Astrocyte of the spinal cord (primary cell): ENCODE results near the gene TSPAN13.

Experiments used
- DNase-seq: peaks from one replicate; pipeline ENCODE4 v3.0.0; 2011; ENCODE audit warnings: low read depth, low spot score
- H3K4me3 ChIP-seq: 2 replicates; pipeline ENCODE4 v1.5.1; 2011; ENCODE audit warnings: low read depth, mild to moderate bottlenecking, low read length, moderate library complexity
- in situ Hi-C: cut with HindIII; loops from 2 replicates; pipeline ENCODE4 v1.10.0; 2017; ENCODE audit warnings: low sequenced_read_pairs
- TF ChIP-seq, protein P1 (sequence below): IDR thresholded peaks from 2 replicates; pipeline ENCODE4 v1.5.1; 2012; ENCODE audit warnings: low read depth, mild to moderate bottlenecking, low read length, inconsistent platforms

Gene TSPAN13

GRCh38 chr7:16738011-16738688 lies 15.4 kb upstream of the TSPAN13 start:
- TF ChIP-seq, protein P1, sequence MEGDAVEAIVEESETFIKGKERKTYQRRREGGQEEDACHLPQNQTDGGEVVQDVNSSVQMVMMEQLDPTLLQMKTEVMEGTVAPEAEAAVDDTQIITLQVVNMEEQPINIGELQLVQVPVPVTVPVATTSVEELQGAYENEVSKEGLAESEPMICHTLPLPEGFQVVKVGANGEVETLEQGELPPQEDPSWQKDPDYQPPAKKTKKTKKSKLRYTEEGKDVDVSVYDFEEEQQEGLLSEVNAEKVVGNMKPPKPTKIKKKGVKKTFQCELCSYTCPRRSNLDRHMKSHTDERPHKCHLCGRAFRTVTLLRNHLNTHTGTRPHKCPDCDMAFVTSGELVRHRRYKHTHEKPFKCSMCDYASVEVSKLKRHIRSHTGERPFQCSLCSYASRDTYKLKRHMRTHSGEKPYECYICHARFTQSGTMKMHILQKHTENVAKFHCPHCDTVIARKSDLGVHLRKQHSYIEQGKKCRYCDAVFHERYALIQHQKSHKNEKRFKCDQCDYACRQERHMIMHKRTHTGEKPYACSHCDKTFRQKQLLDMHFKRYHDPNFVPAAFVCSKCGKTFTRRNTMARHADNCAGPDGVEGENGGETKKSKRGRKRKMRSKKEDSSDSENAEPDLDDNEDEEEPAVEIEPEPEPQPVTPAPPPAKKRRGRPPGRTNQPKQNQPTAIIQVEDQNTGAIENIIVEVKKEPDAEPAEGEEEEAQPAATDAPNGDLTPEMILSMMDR = no peak
- H3K4me3 ChIP-seq = no peak overlapping the region
- no peak for DNase-seq
- in situ Hi-C loops = no loop called here

- in situ Hi-C loops = no loop called here
- DNase-seq = peak; percentile 92
Measured at GRCh38 chr7:16739863-16740622, 13.5 kb upstream of the TSPAN13 start.

DNA sequence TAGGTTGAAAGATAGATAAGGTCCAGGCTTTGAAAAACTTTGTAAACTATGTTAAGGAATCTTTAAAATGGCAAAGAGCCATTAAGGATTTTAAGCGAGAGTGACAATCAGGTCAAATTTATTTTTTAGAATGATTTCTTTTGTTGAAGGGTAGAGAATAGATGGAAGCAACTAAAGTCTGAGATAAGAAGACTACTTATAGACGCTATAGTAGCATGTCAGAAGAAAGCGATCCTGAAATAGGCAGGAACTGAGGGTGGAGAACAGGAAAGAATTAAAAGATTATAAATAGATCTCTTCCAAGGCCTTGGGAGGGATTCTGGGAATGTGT lies 13.0 kb upstream of the TSPAN13 start:
- in situ Hi-C loops = no loop called here

More at GRCh38 chr7:16739863-16740622, 13.5 kb upstream of the TSPAN13 start:
- no peak overlapping the region for H3K4me3 ChIP-seq
- TF ChIP-seq, protein P1 = no peak

DNA sequence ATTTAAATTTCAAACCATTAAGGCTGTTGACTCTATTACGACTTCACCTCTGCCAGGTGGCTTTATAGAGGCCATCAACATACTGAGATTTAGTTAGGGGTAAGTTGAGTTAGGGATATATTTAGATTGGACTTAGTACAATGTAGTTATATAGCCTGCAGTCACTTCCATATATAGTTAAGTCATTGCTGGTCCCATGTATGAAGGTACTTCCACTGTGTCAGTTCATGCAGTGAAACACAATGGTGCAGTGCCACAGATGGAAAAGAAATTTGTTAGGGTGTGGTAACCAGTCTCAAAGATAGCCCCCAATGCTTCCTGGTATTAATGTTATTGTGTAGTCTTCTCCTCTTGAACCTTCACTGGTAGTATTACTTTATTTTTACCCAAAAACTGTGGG lies 12.6 kb upstream of the TSPAN13 start:
- TF ChIP-seq, protein P1 = no peak
- DNase-seq = no peak
- in situ Hi-C loops = no loop called here

More for the DNA sequence above, 13.0 kb upstream of the TSPAN13 start:
- no peak for DNase-seq
- H3K4me3 ChIP-seq = no peak overlapping the region
- TF ChIP-seq, protein P1 = no peak

GRCh38 chr7:16741676-16742075 lies 11.9 kb upstream of the TSPAN13 start:
- no peak for DNase-seq
- in situ Hi-C loops = no loop called here
- no peak overlapping the region for H3K4me3 ChIP-seq

More for the DNA sequence above, 12.6 kb upstream of the TSPAN13 start:
- no peak overlapping the region for H3K4me3 ChIP-seq

GRCh38 chr7:16742547-16742946 lies 11.0 kb upstream of the TSPAN13 start:
- in situ Hi-C loops = no loop called here
- no peak for DNase-seq
- H3K4me3 ChIP-seq = no peak overlapping the region
- TF ChIP-seq, protein P1 = no peak

More at GRCh38 chr7:16741676-16742075, 11.9 kb upstream of the TSPAN13 start:
- TF ChIP-seq, protein P1 = no peak
